Keratinocyte (primary cell): Measurements from ENCODE around the gene KRTAP4-9.

Experiments used
- CTCF ChIP-seq, 3 experiments: IDR thresholded peaks in 1 of 3; conservative IDR thresholded peaks in 1 of 3; optimal IDR thresholded peaks in 1 of 3; 2 replicates in 2 of 3; 3 replicates in 1 of 3; pipeline versions ENCODE3 to v1.5.1; 2011; ENCODE audit warnings: low read length in 3 of 3, mild to moderate bottlenecking in 3 of 3, moderate library complexity in 2 of 3, control low read depth in 1 of 3, inconsistent platforms in 1 of 3; ENCODE audit not compliant: insufficient read depth in 2 of 3; ENCODE audit errors: extremely low read depth in 1 of 3
- EZH2 ChIP-seq: IDR thresholded peaks from one replicate; pipeline ENCODE4 v1.6.1; 2012; ENCODE audit warnings: inconsistent platforms, mild to moderate bottlenecking, low read length, moderate library complexity

GRCh38 chr17:41140360-41141131 is 35.4 kb downstream of the KRTAP4-9 start, which contains the start of gene KRTAP4-6:
- TF ChIP-seq EZH2 = no peak
- no peak for TF ChIP-seq CTCF (optimal IDR thresholded peaks at IDR 0.05 in 1 of 3, IDR thresholded peaks at IDR 0.05 in 1 of 3, conservative IDR thresholded peaks at IDR 0.05 in 1 of 3; ENCODE audit: extremely low read depth in 1 of 3, insufficient read depth in 2 of 3, low read length in 3 of 3)
